OCI-LY3 (cell line): ENCODE measurements around the gene NCAPD3.
"Not testable (repeated sequence)": the region's sequence is repeated elsewhere in the genome, so short reads cannot be mapped to it uniquely, and the experiment has no call there.

ENCODE experiments used
- H2AFZ ChIP-seq: fragments of 200-600, 300-600 bp; shearing (Covaris generic); 2 replicates; pipeline ENCODE4 v1.6.0; 2014; ENCODE audit warnings: antibody characterized with exemption, low read depth, low read length
- H3K27ac ChIP-seq: fragments of 200-600, 300-600 bp; sonication (generic); 2 replicates; pipeline ENCODE4 v1.5.1; 2014; ENCODE audit warnings: mild to moderate bottlenecking, low read length, moderate library complexity, mixed read lengths
- H3K27me3 ChIP-seq: fragments of 200-600, 300-600 bp; sonication (generic); 2 replicates; pipeline ENCODE4 v1.6.1; 2014; ENCODE audit warnings: low read depth, low read length, mixed read lengths
- H3K36me3 ChIP-seq: fragments of 200-600, 300-600 bp; sonication (generic); replicated peaks from 2 replicates; pipeline ENCODE3; 2014; ENCODE audit warnings: low read depth, low read length, mixed read lengths
- H3K4me1 ChIP-seq: fragments of 300-600, 200-600 bp; sonication (generic); 2 replicates; pipeline ENCODE4 v1.6.1; 2014; ENCODE audit warnings: low read length, mixed read lengths
- H3K4me2 ChIP-seq: fragments of 200-600, 300-600 bp; sonication (generic); 2 replicates; pipeline ENCODE4 v1.6.1; 2014; ENCODE audit warnings: low read length, mixed read lengths
- H3K4me3 ChIP-seq: fragments of 300-600, 200-600 bp; sonication (generic); 2 replicates; pipeline ENCODE4 v1.5.1; 2014; ENCODE audit warnings: antibody characterized with exemption, mild to moderate bottlenecking, low read length, moderate library complexity
- H3K79me2 ChIP-seq: fragments of 300-600, 200-600 bp; shearing (Covaris generic); 2 replicates; pipeline ENCODE4 v1.6.1; 2014; ENCODE audit warnings: mild to moderate bottlenecking, low read length, mixed read lengths
- H3K9ac ChIP-seq: fragments of 300-600, 200-600 bp; shearing (Covaris generic); 2 replicates; pipeline ENCODE4 v1.6.0; 2014; ENCODE audit warnings: mild to moderate bottlenecking, low read length, moderate library complexity
- H3K9me3 ChIP-seq: fragments of 200-600, 300-600 bp; shearing (Covaris generic); 2 replicates; pipeline ENCODE4 v1.6.1; 2014; ENCODE audit warnings: low read length, mixed read lengths; ENCODE audit not compliant: insufficient read depth
- H4K20me1 ChIP-seq: fragments of 200-600, 300-600 bp; sonication (generic); 2 replicates; pipeline ENCODE4 v1.6.1; 2016; ENCODE audit warnings: low read length, mixed read lengths; ENCODE audit not compliant: insufficient read depth
- CTCF ChIP-seq: fragments of 200-600, 300-600 bp; sonication (generic); IDR thresholded peaks from 2 replicates; pipeline ENCODE4 v1.5.1; 2014; ENCODE audit warnings: antibody characterized with exemption, low read length, low read depth
- EZH2phosphoT487 ChIP-seq: fragments of 200-600 bp; shearing (Covaris generic); IDR thresholded peaks from 2 replicates; pipeline ENCODE4 v1.6.1; 2018; ENCODE audit warnings: antibody characterized with exemption, mixed run types, low read depth

Gene NCAPD3

GRCh38 chr11:134200688-134201087, 23.1 kb downstream of the NCAPD3 start:
- Histone ChIP-seq H3K9ac (no peak overlapping the region), H4K20me1 (peaks cover 3% of the 10 kb centered on the region; the same call in 1 of the 2 replicates), H3K9me3 (no peaks in the 10 kb centered on the region), H3K4me1 (no peaks in the 10 kb centered on the region), H3K4me2 (no peak overlapping the region), H3K27ac (no peak overlapping the region), H3K36me3 (peaks cover 70% of the 10 kb centered on the region), H2AFZ (no peak overlapping the region), H3K27me3 (no peaks in the 10 kb centered on the region), H3K4me3 (no peak overlapping the region), H3K79me2 (peaks cover 4% of the 10 kb centered on the region; the same call in 1 of the 2 replicates)
- TF ChIP-seq EZH2phosphoT487 (no peak), CTCF (no peak)

- peaks cover 69% of the 10 kb centered on the region for H3K36me3 ChIP-seq
- H4K20me1 ChIP-seq = peaks cover 3% of the 10 kb centered on the region; the same call in 1 of the 2 replicates
- H3K79me2 ChIP-seq = peaks cover 4% of the 10 kb centered on the region; the same call in 1 of the 2 replicates
- H2AFZ ChIP-seq = no peak overlapping the region
- no peak overlapping the region for H3K4me3 ChIP-seq
- no peak overlapping the region for H3K9ac ChIP-seq
- no peaks in the 10 kb centered on the region for H3K4me1 ChIP-seq
- TF ChIP-seq CTCF (no peak), EZH2phosphoT487 (no peak)
- H3K27me3 ChIP-seq = no peaks in the 10 kb centered on the region
- H3K27ac ChIP-seq = no peak overlapping the region
- H3K9me3 ChIP-seq = no peaks in the 10 kb centered on the region
- no peak overlapping the region for H3K4me2 ChIP-seq
Measured at GRCh38 chr11:134199531-134199930, 24.2 kb downstream of the NCAPD3 start.

- Histone ChIP-seq H4K20me1 (peaks cover 3% of the 10 kb centered on the region; the same call in 1 of the 2 replicates), H2AFZ (no peak overlapping the region), H3K27ac (no peak overlapping the region), H3K9ac (no peak overlapping the region), H3K4me3 (no peak overlapping the region), H3K4me1 (no peaks in the 10 kb centered on the region), H3K79me2 (peaks cover 4% of the 10 kb centered on the region; the same call in 1 of the 2 replicates), H3K9me3 (no peaks in the 10 kb centered on the region), H3K4me2 (no peak overlapping the region), H3K36me3 (peaks cover 65% of the 10 kb centered on the region), H3K27me3 (no peaks in the 10 kb centered on the region)
- TF ChIP-seq EZH2phosphoT487 = no peak
- TF ChIP-seq CTCF = no peak
Measured at GRCh38 chr11:134196756-134197155, 27.0 kb downstream of the NCAPD3 start.

GRCh38 chr11:134188092-134188491, 35.7 kb downstream of the NCAPD3 start:
- H3K79me2 ChIP-seq, H2AFZ ChIP-seq, H3K4me3 ChIP-seq, H3K9ac ChIP-seq, H3K4me1 ChIP-seq, H3K27me3 ChIP-seq, H3K9me3 ChIP-seq, H4K20me1 ChIP-seq, H3K4me2 ChIP-seq, H3K27ac ChIP-seq: not testable (repeated sequence)
- peaks cover 73% of the 10 kb centered on the region for H3K36me3 ChIP-seq

GRCh38 chr11:134181707-134182106, 42.1 kb downstream of the NCAPD3 start:
- no peaks in the 10 kb centered on the region for H3K4me1 ChIP-seq
- TF ChIP-seq EZH2phosphoT487 (no peak), CTCF (no peak)
- no peaks in the 10 kb centered on the region for H3K9me3 ChIP-seq
- no peaks in the 10 kb centered on the region for H4K20me1 ChIP-seq
- no peak overlapping the region for H2AFZ ChIP-seq
- H3K9ac ChIP-seq = no peak overlapping the region
- H3K79me2 ChIP-seq = no peaks in the 10 kb centered on the region
- no peak overlapping the region for H3K27ac ChIP-seq
- H3K36me3 ChIP-seq = peaks cover 66% of the 10 kb centered on the region
- H3K27me3 ChIP-seq = no peaks in the 10 kb centered on the region
- H3K4me3 ChIP-seq = no peak overlapping the region
- H3K4me2 ChIP-seq = no peak overlapping the region
